ENCODE results near the gene SLA2.
"Not testable (repeated sequence)": the region's sequence is repeated elsewhere in the genome, so short reads cannot be mapped to it uniquely, and the experiment has no call there.

The SLA2 gene

GRCh38 chr20:36645998-36646397 lies at the start of gene SLA2:
Gene SLA2 (minus strand): TSS chr20:36646196. CDS start chr20:36641335, 4,861 bp downstream.
- DNase-seq (ENCODE audit: low read depth): no peak

- DNase-seq (ENCODE audit: low read depth): not testable (repeated sequence)
These were observed 49.5 kb upstream of the SLA2 start for GRCh38 chr20:36695467-36695866.

GRCh38 chr20:36688630-36689029 lies 42.6 kb upstream of the SLA2 start:
- no peak for DNase-seq (ENCODE audit: low read depth)

GRCh38 chr20:36687850-36688249 lies 41.9 kb upstream of the SLA2 start:
- DNase-seq (ENCODE audit: low read depth): no peak

- no peak for DNase-seq (ENCODE audit: low read depth)
These were observed 40.9 kb upstream of the SLA2 start for GRCh38 chr20:36686944-36687343.

GRCh38 chr20:36686504-36686903 lies 40.5 kb upstream of the SLA2 start:
- DNase-seq (ENCODE audit: low read depth): no peak

- no peak for DNase-seq (ENCODE audit: low read depth)
These were observed 38.8 kb upstream of the SLA2 start for GRCh38 chr20:36684747-36685146.

- DNase-seq (ENCODE audit: low read depth): no peak
These were observed 36.3 kb upstream of the SLA2 start for GRCh38 chr20:36682311-36682710.

GRCh38 chr20:36677422-36677771 lies 31.4 kb upstream of the SLA2 start:
- no peak for DNase-seq (ENCODE audit: low read depth)

GRCh38 chr20:36676701-36677421 lies 30.9 kb upstream of the SLA2 start:
- DNase-seq (ENCODE audit: low read depth): no peak

- DNase-seq (ENCODE audit: low read depth): not testable (repeated sequence)
These were observed 29.5 kb upstream of the SLA2 start for GRCh38 chr20:36675545-36675944.

- no peak for DNase-seq (ENCODE audit: low read depth)
These were observed 27.0 kb upstream of the SLA2 start for GRCh38 chr20:36672991-36673390.

GRCh38 chr20:36670665-36671357 lies 24.8 kb upstream of the SLA2 start:
- no peak for DNase-seq (ENCODE audit: low read depth)

- DNase-seq (ENCODE audit: low read depth): no peak
These were observed 20.3 kb upstream of the SLA2 start for GRCh38 chr20:36666181-36666740.

GRCh38 chr20:36663031-36663430 lies 17.0 kb upstream of the SLA2 start:
- DNase-seq (ENCODE audit: low read depth): no peak

- no peak for DNase-seq (ENCODE audit: low read depth)
These were observed 12.3 kb upstream of the SLA2 start for GRCh38 chr20:36658300-36658699.

- no peak for DNase-seq (ENCODE audit: low read depth)
These were observed 10.7 kb upstream of the SLA2 start for GRCh38 chr20:36656733-36657132.

- DNase-seq (ENCODE audit: low read depth): no peak
These were observed 9.0 kb upstream of the SLA2 start for GRCh38 chr20:36655004-36655403.

- no peak for DNase-seq (ENCODE audit: low read depth)
These were observed 8.5 kb upstream of the SLA2 start for GRCh38 chr20:36654506-36654905.

GRCh38 chr20:36653456-36653855 lies 7.5 kb upstream of the SLA2 start:
- DNase-seq (ENCODE audit: low read depth): no peak

GRCh38 chr20:36647196-36648121 lies 1.5 kb upstream of the SLA2 start:
- DNase-seq (ENCODE audit: low read depth): no peak

- no peak for DNase-seq (ENCODE audit: low read depth)
These were observed 682 bp upstream of the SLA2 start for GRCh38 chr20:36646678-36647077.

Data from HS-5 (cell line).